NCI-H187 treated with DMSO at 0.1 percent for 48 hours (cell line): Measurements from ENCODE around the gene SMIM7.
A peak's percentile ranks its signal among the peaks of the same experiment; 100 is the strongest.
"Not testable (repeated sequence)": the region's sequence is repeated elsewhere in the genome, so short reads cannot be mapped to it uniquely, and the experiment has no call there.

ENCODE experiments used
- DNase-seq: peaks from one replicate; lab custom pipeline; 2025; lab: John Stamatoyannopoulos, UW

Gene SMIM7

DNA sequence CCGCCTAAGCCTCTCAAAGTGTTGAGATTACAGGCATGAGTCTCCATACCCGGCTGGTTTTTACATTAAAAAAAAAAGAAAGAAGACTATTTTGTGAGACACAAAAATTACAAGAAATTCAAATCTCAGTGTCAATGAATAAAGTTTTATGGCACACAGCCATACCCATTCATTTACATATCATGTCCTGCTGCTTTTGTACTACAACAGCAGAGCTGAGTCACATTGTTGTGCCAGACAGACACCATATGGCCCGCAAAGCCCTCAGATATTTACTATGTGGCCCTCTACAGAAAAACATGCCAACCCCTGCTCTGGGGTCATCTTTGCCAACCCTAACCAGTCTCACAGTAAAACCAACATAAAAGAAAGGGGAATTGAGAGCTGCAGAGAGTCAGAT is 5.3 kb downstream of the SMIM7 start:
- DNase-seq, result no peak

DNA sequence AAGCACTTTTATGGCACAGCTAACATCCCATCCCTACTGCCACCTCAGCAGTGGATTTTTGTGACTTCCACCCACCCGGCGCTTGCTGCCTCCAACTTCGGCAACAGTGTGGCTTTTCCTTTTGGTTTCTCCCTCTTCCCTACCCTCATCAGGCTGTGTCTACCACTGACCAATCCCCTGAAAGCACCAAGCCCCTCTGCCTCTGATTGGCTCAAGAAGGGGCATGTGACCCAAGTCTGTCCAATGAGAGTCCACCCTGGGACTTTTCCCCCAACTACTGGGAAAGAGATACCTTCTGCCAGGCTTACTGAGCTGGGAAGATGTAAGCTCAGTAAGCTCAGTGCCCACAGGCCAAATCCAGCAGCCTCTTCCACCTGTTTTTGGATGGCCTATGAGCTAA is 5.8 kb downstream of the SMIM7 start:
- no peak for DNase-seq

GRCh38 chr19:16652854-16653253 is 7.1 kb downstream of the SMIM7 start:
- DNase-seq, result no peak

DNA sequence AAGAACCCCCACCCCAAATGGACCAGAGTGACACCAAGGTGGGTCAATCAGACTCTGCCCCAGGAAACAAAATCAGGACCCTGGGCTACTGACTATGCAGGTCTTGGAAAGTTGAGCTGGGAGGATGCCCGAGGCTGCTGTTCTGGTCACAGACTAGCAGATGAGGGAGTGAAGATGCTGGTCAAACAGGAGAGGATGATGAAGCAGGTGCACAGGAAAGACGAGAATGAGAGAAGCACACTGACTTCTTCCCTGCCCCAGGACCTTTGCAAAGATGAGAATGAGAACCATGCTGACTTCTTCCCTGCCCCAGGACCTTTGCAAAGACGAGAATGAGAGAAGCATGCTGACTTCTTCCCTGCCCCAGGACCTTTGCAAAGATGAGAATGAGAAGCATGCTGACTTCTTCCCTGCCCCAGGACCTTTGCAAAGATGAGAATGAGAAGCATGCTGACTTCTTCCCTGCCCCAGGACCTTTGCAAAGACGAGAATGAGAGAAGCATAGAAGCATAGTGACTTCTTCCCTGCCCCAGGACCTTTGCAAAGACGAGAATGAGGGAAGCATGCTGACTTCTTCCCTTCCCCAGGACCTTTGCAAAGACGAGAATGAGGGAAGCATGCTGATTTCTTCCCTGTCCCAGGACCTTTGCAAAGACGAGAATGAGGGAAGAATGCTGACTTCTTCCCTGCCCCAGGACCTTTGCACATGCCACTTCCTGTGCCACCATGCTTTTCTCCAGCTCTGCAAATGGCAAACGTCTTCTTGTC is 8.3 kb downstream of the SMIM7 start:
- DNase-seq, result not testable (repeated sequence)

- no peak for DNase-seq
Observed at GRCh38 chr19:16650821-16651220, 9.1 kb downstream of the SMIM7 start.

- DNase-seq, result no peak
Observed at GRCh38 chr19:16649734-16650133, 10.2 kb downstream of the SMIM7 start.

DNA sequence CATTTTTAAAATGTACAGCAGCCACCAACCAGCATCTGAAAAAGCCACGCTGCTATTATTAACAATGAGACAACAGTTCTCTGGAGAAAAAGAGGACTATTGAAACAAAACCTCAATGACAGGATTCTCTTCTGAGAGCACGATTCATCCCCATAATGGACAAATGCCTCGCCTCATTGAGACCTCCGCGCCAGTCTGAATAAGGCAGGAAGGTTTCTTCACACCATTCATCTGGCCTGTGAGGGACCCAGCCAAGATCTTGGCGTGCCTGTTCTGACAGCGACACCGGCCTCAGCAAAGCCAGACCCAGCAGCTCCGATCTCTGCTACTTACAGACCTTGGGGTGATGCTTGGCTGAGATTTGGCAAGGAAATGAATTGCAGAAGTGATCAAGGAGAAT is 14.8 kb downstream of the SMIM7 start:
- no peak for DNase-seq

GRCh38 chr19:16641695-16642094 is 18.2 kb downstream of the SMIM7 start:
- no peak for DNase-seq

DNA sequence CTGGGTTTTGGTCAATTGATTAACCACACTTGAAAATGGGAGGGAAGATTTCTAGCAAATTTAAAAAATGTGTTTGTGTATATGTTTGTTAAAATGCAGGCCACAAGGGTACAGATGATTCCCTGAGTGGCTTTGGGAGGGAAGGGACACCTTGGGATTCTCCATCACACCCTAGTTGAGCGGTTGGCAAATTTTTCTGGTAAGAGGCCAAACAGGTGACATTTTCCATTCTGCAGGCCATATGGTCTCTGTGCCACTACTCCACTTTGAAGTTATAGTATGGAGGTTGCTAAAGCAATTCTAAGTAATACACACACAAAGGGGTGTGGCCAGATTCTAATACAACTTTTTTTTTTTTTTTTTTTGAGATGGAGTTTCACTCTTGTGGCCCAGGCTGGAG is 19.0 kb downstream of the SMIM7 start:
- no peak for DNase-seq

GRCh38 chr19:16638666-16639065 is 21.3 kb downstream of the SMIM7 start:
- DNase-seq, result no peak

- no peak for DNase-seq
Observed at GRCh38 chr19:16637535-16637934, 22.4 kb downstream of the SMIM7 start.

GRCh38 chr19:16631465-16631864 is 28.5 kb downstream of the SMIM7 start:
- DNase-seq, result no peak

GRCh38 chr19:16628984-16629691 is 30.8 kb downstream of the SMIM7 start:
- DNase-seq, result no peak

- peak; percentile 39 for DNase-seq
Observed at GRCh38 chr19:16628183-16628983, 31.6 kb downstream of the SMIM7 start, which contains the start of gene MED26. TSS of gene MED26 (minus strand) at chr19:16628204. CDS start at chr19:16627943, 261 bp downstream.

DNA sequence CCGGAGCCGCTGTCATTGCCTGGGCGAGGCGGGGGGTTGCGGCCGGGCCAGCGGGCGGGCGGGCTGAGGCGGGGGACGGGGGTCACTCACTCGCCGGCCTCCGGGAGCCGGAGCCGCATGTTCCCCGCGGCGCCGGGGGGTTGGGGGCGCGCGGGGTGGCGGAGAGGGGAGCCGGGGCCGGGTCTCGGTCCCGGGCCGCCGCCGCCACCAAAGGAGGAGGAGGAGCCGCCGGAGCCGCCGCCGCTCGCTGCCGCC is 32.1 kb downstream of the SMIM7 start:
- DNase-seq, result no peak

DNA sequence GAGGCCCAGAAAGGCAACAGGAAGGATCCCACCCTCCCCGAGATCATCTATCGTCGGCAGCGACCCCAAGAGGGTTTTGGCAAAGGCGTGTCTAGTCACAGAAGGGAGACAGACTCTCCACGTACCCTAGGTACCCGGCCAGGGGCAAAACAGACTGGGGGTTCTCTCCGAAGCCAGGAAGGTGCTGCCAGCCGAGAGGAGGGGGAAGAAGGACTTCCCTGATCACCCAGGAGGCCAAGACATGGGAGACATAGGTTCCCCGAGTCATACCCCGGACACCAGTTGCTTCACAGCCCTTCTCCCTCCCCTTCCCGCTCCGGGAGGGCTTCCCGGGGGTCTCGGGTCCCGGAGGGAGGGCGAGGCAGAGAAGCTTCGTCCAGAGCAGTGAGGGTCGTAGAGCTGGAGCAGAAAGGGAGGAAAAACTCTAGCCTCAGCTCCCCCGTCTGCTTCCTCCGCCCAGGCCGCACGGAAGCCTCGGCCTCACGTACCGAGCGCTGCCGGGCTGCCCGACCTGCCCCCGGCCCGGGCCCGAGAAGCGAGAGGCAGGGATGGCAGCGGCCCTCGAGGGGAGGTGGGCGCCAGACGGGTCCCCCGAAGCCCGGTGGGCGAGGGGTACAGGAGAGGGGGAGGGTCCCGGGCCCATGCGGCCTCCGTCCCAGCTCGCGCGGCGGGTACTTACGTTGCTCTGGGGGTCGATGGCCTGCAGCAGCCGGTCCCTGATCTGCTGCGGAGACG is 32.6 kb downstream of the SMIM7 start:
- no peak for DNase-seq

DNA sequence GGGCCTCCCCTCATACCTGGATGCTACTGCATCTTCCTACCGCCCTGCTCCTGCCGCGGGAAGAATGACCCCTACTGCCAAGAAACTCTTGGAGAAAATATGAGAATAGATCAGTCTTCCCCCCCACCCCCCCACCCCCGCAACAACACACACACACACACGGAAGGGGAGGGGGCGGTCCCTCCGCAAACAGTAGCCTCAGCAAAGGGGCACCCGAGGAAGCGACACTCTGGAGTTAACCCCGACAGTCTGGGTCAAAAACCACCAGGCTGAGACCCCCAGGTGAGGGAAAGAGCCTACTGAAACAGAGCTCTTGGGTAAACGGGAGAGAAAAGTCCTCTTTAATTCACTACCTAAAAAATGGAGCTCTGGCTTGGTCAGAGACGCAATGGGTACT is 33.1 kb downstream of the SMIM7 start:
- no peak for DNase-seq

- no peak for DNase-seq
Observed at GRCh38 chr19:16625163-16625958, 34.6 kb downstream of the SMIM7 start.

DNA sequence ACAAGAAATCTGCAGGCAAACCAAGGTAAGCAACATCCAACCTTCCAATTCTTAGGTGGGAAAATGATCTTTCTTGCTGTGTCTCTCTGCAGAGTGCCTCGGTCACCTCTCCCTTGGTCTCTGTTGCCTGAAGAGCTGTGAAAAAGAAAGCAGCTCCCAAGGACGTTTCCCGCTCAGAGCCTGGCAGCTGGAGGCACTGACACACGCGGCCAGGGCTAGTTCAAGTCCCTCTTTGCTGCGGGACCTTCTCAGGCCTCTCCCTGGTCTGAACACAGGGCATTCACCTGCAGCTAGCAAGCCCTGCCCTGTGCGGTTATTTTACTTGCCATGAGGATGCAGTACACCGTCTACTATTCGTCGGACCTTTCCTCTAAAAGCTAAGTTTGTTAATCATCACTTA is 35.7 kb downstream of the SMIM7 start:
- no peak for DNase-seq

- no peak for DNase-seq
Observed at GRCh38 chr19:16623576-16623975, 36.4 kb downstream of the SMIM7 start.

GRCh38 chr19:16623066-16623465 is 36.9 kb downstream of the SMIM7 start:
- DNase-seq, result no peak
